ENCODE results near the gene ASPM. TPM values are rescaled to one million over a fixed set of nuclear protein-coding genes. Genes with fewer than 3 reads are reported as not detected.

Gene ASPM
- total and polyA plus RNA-seq, 4 donors = 0.17 to 45.3 (median 0.84) TPM

DNA sequence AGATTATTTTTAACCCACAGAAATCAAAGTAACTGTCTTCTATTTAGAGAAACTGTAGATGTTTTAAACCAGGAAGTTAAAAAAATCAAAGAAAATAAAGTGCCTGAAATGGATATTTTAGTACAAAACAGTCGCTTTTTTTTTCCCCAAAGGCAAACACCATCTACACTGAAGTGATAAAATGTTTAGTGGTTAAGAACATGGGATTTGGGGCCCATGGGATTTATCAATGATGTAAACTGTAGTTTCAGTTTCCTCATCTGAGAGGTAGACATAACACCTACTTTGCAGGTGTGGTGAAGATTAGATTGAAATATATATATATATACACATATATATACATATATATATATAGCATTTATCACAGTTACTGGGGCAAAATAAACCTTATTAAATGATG is 22.1 kb downstream of the ASPM start:
- H3K9ac ChIP-seq (ENCODE audit: low read depth in 1 of 2, low read length in 2 of 2) = no peak overlapping the region
- no peaks in the 10 kb centered on the region for H3K9me3 ChIP-seq (ENCODE audit: control insufficient read depth in 4 of 4, low read length in 3 of 4)
- H3K4me1 ChIP-seq (ENCODE audit: control insufficient read depth in 4 of 4, insufficient read depth in 4 of 4, low read length in 3 of 4) = no peaks in the 10 kb centered on the region
- H3K4me3 ChIP-seq (ENCODE audit: low read depth in 1 of 3, low read length in 3 of 3) = no peak overlapping the region
- H3K27me3 ChIP-seq (ENCODE audit: control insufficient read depth in 4 of 4, insufficient read depth in 4 of 4, low read length in 3 of 4) = no peaks in the 10 kb centered on the region
- TF ChIP-seq FOXA1 (IDR thresholded peaks at IDR 0.05) (no peak), FOXA2 (IDR thresholded peaks at IDR 0.05) (no peak), HNF4G (IDR thresholded peaks at IDR 0.05) (no peak), JUND (IDR thresholded peaks at IDR 0.05) (no peak), RXRA (IDR thresholded peaks at IDR 0.05) (no peak), TAF1 (conservative IDR thresholded peaks at IDR 0.05) (no peak), YY1 (IDR thresholded peaks at IDR 0.05) (no peak), RAD21 (IDR thresholded peaks at IDR 0.05) (no peak), EGR1 (IDR thresholded peaks at IDR 0.05; ENCODE audit: low read depth in 2 of 2) (no peak), NR2F2 (IDR thresholded peaks at IDR 0.05) (no peak), GABPA (IDR thresholded peaks at IDR 0.05 in 1 of 2, conservative IDR thresholded peaks at IDR 0.05 in 1 of 2) (no peak), SP1 (IDR thresholded peaks at IDR 0.05) (no peak), HNF4A (conservative IDR thresholded peaks at IDR 0.05) (no peak)
- TF ChIP-seq, protein P1, sequence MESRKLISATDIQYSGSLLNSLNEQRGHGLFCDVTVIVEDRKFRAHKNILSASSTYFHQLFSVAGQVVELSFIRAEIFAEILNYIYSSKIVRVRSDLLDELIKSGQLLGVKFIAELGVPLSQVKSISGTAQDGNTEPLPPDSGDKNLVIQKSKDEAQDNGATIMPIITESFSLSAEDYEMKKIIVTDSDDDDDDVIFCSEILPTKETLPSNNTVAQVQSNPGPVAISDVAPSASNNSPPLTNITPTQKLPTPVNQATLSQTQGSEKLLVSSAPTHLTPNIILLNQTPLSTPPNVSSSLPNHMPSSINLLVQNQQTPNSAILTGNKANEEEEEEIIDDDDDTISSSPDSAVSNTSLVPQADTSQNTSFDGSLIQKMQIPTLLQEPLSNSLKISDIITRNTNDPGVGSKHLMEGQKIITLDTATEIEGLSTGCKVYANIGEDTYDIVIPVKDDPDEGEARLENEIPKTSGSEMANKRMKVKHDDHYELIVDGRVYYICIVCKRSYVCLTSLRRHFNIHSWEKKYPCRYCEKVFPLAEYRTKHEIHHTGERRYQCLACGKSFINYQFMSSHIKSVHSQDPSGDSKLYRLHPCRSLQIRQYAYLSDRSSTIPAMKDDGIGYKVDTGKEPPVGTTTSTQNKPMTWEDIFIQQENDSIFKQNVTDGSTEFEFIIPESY (IDR thresholded peaks at IDR 0.05) = no peak
- TF ChIP-seq, protein P2, sequence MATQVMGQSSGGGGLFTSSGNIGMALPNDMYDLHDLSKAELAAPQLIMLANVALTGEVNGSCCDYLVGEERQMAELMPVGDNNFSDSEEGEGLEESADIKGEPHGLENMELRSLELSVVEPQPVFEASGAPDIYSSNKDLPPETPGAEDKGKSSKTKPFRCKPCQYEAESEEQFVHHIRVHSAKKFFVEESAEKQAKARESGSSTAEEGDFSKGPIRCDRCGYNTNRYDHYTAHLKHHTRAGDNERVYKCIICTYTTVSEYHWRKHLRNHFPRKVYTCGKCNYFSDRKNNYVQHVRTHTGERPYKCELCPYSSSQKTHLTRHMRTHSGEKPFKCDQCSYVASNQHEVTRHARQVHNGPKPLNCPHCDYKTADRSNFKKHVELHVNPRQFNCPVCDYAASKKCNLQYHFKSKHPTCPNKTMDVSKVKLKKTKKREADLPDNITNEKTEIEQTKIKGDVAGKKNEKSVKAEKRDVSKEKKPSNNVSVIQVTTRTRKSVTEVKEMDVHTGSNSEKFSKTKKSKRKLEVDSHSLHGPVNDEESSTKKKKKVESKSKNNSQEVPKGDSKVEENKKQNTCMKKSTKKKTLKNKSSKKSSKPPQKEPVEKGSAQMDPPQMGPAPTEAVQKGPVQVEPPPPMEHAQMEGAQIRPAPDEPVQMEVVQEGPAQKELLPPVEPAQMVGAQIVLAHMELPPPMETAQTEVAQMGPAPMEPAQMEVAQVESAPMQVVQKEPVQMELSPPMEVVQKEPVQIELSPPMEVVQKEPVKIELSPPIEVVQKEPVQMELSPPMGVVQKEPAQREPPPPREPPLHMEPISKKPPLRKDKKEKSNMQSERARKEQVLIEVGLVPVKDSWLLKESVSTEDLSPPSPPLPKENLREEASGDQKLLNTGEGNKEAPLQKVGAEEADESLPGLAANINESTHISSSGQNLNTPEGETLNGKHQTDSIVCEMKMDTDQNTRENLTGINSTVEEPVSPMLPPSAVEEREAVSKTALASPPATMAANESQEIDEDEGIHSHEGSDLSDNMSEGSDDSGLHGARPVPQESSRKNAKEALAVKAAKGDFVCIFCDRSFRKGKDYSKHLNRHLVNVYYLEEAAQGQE (IDR thresholded peaks at IDR 0.05) = no peak
- TF ChIP-seq, protein P3, sequence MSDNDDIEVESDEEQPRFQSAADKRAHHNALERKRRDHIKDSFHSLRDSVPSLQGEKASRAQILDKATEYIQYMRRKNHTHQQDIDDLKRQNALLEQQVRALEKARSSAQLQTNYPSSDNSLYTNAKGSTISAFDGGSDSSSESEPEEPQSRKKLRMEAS (IDR thresholded peaks at IDR 0.05) = no peak
- TF ChIP-seq, protein P4, sequence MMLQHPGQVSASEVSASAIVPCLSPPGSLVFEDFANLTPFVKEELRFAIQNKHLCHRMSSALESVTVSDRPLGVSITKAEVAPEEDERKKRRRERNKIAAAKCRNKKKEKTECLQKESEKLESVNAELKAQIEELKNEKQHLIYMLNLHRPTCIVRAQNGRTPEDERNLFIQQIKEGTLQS (IDR thresholded peaks at IDR 0.05) = no peak
- TF ChIP-seq, protein P5, sequence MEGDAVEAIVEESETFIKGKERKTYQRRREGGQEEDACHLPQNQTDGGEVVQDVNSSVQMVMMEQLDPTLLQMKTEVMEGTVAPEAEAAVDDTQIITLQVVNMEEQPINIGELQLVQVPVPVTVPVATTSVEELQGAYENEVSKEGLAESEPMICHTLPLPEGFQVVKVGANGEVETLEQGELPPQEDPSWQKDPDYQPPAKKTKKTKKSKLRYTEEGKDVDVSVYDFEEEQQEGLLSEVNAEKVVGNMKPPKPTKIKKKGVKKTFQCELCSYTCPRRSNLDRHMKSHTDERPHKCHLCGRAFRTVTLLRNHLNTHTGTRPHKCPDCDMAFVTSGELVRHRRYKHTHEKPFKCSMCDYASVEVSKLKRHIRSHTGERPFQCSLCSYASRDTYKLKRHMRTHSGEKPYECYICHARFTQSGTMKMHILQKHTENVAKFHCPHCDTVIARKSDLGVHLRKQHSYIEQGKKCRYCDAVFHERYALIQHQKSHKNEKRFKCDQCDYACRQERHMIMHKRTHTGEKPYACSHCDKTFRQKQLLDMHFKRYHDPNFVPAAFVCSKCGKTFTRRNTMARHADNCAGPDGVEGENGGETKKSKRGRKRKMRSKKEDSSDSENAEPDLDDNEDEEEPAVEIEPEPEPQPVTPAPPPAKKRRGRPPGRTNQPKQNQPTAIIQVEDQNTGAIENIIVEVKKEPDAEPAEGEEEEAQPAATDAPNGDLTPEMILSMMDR (IDR thresholded peaks at IDR 0.05; ENCODE audit: low read depth, low read length, missing input control) = no peak
- whole genome bisulfite sequencing = 96% methylated on average over 1 of the region's 1 CpG
- H3K27ac ChIP-seq (ENCODE audit: low read depth in 1 of 2, low read length in 2 of 2) = no peak overlapping the region
- DNase-seq (ENCODE audit: low spot score) = no peak
- H3K36me3 ChIP-seq (ENCODE audit: control insufficient read depth in 4 of 4, insufficient read depth in 3 of 4, low read depth in 1 of 4, low read length in 3 of 4) = no peaks in the 10 kb centered on the region
